Activated CD8-positive, alpha-beta memory T cell treated with anti-CD3 and anti-CD28 coated beads for 48 hours (primary cell): ENCODE results near the gene ACSM6.

Experiments
- DNase-seq, 3 experiments: peaks; one replicate each; pipeline ENCODE4 v3.0.0-alpha.2; 2020; ENCODE audit warnings: low read depth in 2 of 3, low spot score in 2 of 3

Gene ACSM6

DNA sequence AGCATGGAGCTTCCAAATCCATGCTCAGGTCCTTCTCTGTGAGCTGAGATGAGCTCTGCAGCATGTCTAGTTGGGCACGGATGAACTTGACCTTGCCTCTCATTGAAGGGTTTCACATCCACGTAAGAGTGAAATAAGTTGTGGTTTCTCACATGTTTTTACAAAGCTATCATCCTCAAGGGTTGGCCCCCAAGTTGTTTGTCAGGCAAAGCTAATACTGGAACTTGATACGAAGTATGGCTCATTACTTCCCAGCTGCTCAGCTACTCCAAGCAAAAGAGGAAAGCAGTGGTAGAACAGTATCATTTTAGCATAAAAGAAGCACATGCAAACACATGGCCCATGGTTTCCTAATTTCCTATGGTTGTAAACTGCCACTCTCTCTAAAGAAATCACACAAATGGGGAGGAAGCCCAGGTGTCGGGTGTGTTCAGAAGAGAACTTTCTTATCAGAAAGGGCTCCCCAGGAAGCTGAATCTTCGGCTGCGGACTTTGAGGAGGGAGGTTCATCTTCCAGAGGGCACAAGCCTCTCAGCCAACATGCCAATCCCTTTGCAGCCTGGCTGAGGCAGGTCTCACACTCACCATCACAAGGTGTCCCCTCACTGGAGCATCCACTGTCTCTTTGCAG is 51.5 kb downstream of the ACSM6 start:
- DNase-seq: no peak

DNA sequence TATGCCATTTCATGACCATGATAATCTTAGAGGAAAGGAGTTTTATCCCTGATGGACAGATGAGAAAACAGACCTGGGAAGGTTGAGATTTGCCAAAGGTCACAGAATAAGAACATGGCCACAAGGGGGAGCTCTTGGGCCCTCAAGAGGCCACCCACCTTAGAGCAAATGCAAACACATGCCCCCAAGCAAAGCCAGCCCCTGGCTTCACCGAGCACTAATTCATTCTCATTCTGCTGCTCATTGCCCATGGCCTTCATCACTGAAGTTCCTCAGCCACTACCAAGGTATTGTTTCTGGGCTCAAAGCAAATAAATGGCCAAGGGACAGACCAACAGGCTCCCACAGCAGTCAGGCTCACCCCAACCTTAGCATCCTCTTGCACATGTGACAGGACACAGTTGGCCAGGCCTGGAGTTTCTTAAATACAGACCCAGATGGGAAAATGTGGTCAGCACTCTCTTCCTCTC is 52.6 kb downstream of the ACSM6 start:
- peak in 2 of 3 experiments; percentile 30 to 60 for DNase-seq

GRCh38 chr10:95247200-95247880 is 53.3 kb downstream of the ACSM6 start:
- DNase-seq: no peak

- no peak for DNase-seq
Measured at GRCh38 chr10:95247881-95248583, 54.0 kb downstream of the ACSM6 start.

DNA sequence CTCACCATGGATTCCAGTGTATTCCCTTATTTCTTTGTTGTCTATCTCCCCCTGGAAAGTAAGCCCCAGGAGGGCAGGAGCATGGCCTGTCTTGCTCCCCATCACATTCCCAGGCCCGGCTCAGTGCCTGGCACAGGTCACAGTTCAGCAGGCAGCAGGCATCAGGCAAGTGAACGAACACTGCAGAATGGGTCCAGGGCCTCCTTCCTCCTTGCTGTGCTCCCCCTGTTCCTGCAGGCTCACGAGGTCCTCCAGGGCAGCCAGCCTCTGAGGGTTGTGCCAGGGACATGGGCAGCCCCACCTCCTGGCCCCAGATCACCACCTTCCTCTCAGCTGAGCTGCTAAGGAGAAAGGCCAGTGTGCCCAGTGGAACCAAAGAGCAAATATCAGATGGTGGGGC is 55.0 kb downstream of the ACSM6 start:
- no peak for DNase-seq

DNA sequence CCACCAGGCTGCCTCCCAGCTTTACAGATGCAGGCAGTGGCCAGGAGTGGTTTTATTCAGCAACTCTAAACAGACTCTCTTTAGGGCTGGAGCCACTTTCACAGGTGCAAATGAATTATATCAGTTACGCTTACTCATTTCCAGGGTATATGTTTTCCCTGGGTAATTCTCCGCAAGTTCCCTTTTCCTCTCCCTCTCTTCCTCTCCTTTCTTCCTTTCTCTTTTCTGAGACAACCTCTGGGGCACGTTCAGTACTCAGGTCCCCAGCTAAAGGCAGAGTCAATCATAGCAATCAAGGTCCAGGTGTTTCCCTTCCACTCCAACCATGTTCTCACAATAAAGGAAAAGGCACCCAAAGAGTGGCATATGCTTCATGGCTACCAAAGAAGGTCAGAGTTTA is 55.4 kb downstream of the ACSM6 start:
- DNase-seq: no peak

- DNase-seq: no peak
Measured at GRCh38 chr10:95250856-95251255, 56.8 kb downstream of the ACSM6 start.

DNA sequence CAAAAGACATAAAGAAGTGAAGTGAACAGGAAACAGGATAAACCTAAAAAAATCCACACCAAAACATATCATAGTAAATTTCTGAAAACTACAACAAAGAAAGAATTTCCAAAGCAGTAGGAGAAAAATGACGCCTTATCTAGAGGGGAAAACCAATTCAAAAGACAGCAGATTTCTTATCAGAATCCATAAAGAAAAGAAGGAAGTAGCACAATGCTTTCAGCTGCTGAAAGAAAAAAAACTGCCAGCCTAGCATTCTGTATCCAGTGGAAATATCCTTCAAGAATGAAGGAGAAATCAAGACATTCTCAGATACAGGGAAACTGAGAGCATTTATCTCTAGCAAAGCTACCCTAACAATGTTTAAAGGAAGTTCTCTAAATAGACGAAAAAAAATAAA is 59.0 kb downstream of the ACSM6 start:
- DNase-seq: no peak

DNA sequence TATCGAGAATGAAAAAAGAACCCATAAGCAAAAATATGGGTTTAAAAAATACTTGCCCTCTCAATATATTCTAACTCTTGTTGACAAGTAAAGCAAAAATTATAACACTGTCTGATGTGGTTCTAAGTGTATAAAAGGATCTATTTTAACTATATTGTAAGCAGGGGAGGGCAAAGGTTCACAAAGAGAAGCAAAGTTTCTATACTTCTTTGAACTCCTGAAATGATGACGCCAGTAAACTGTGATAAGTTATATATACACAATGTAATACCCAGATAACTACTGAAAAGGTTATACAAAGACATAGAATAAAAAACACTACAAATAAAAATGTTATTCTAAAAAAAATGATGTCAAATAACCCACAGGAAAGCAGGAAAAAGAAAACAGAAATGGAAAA is 59.6 kb downstream of the ACSM6 start:
- DNase-seq: no peak

GRCh38 chr10:95254629-95255028 is 60.6 kb downstream of the ACSM6 start:
- DNase-seq: no peak

GRCh38 chr10:95256268-95256667 is 62.2 kb downstream of the ACSM6 start:
- DNase-seq: no peak

- no peak for DNase-seq
Measured at GRCh38 chr10:95257849-95258248, 63.8 kb downstream of the ACSM6 start.

GRCh38 chr10:95260397-95260881 is 66.4 kb downstream of the ACSM6 start:
- no peak for DNase-seq

DNA sequence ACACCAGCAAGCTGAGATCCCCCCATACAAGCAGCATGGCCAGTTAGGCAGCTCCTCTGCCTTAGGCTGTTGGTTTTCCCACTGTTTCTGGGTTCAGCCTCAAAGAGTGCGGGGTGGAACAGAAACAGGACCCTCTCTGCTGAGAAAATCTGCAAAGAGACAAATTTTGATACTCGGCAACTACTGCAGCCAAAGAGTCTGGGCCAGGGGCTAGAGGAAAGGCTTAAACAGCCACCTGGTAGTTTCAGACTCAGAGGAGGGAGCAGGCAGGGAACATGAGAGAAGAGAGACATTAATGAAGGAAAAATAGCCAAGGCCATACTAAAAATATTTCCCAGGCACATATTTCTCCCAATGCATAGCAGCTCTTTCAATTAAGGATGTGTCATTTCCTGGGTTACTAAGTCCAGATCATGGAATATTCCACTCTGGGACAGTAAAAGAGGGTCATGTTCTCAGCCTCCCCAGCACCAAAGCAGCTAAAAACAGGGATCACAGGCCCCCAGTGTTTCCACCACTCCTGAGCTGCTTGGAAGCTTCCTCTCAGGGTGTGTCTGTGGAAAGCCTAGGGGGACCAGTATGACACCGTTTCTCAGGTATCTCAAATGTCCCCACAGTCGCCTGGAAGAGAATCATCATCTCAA is 67.0 kb downstream of the ACSM6 start:
- no peak for DNase-seq

DNA sequence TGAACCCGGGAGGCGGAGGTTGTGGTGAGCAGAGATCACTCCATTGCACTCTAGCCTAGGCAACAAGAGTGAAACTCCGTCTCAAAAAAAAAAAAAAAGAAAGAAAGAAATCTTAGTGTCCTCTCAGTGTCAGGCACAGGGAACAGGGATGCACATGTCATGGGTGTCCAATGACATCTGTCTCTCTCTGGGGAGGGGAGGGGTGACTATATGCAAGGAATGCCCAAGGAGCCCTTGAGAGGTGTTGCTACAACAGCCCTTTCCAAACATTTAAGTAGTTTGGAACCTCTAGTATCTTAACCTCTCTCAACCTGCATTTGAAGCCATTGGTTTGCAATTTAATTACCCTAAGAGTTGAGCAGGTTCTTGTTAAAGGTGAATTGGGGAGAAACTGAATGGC is 67.9 kb downstream of the ACSM6 start:
- no peak for DNase-seq

DNA sequence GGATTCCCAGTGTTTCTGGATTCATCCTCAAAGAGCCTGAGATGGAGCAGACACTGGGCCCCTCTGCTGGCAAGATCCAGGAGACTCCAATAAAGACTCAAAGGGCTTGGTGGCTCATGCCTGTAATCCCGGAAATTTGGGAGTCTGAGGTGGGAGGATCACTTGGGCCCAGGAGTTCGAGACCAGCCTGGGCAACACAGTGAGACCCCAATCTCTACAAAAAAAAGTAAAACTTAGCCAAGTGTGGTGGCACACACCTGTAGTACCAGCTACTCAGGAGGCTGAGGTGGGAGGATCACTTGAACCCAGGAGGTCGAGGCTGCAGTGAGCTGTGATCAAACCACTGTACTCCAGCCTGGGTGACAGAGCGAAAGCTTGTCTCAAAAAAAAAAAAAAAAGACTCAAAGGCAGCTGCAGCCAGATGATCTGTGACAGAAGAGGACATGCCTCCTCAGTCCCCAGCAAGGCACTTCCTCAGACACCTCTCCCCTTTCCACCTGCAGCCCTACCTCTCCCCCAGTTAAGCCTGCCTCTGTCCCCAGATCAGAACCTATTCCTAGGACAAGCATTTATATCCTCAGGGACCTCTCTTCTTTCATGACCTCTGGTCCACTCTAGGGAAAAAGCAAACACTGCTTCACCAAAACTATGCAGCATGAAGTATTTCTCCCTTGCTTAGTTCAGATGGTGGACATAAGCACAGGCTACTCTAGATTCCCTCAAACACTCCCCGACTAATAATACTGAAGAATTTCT is 68.9 kb downstream of the ACSM6 start:
- no peak for DNase-seq

DNA sequence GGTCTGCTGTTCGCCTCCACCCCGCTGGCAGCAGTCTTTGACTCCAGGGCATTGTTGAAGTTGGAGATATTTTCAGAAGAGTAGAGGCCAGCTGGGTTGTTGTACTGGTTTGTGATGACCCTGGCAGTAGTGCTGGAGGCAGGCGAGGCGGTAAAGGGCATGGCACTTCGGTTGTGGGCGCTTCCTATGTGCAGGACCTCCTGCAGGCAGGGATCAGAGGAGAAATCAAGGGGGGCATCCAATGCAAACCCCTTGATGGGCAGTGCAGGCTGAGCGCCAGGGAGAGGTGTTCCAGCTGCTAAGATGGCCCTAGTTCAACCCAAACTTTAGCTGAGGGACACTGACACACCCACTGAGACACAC is 69.8 kb downstream of the ACSM6 start:
- no peak for DNase-seq

- DNase-seq: no peak
Measured at GRCh38 chr10:95264227-95265051, 70.4 kb downstream of the ACSM6 start.

- DNase-seq: no peak
Measured at GRCh38 chr10:95265572-95265971, 71.5 kb downstream of the ACSM6 start.

DNA sequence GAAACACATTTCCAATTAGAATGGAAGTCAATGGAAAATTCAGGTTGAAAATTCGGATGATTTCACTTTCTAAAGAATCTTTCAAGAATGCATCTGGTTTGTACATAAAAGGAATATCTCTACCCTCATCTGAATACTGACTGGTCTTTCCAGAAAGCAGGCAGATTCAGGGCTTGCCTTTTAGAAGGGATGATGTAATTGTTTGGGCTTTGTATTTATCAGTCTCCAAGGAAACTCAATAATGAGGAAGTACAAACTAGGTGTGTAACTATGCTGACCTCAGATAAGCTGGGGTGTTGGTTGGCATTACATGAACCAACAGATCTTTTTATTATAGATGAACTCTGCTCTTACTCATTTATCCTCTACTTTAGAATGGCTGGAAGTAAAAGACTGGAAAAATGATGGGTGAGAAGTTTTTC is 72.6 kb downstream of the ACSM6 start:
- no peak for DNase-seq
